SK-N-SH (cell line): Measurements from ENCODE around the gene IDH2. TPM values are rescaled to one million over a fixed set of nuclear protein-coding genes. Genes with fewer than 3 reads are reported as not detected.

Experiments used
- CTCF ChIA-PET: fragments of 300-600, 350-600 bp; formaldehyde crosslinking; extraction: SDS; loops from one replicate; lab custom pipeline; 2021; lab: Yijun Ruan, JAX
- POLR2A ChIA-PET: fragments of 350-600 bp; sonication (Branson Sonifier 250); formaldehyde crosslinking; extraction: SDS; loops from one replicate; lab custom pipeline; 2020; ENCODE audit warnings: antibody characterized with exemption, inconsistent platforms; lab: Yijun Ruan, JAX
- DNase-seq: peaks from one replicate; pipeline ENCODE4 v3.0.0; 2012
- H2AFZ ChIP-seq: fragments of 200-600 bp; sonication (generic); 2 replicates; pipeline ENCODE4 v1.8.1; 2016; ENCODE audit warnings: antibody characterized with exemption, mild to moderate bottlenecking, low read depth
- H3F3A ChIP-seq: fragments of 200-600 bp; sonication (generic); replicated peaks from 2 replicates; pipeline ENCODE3; 2016; ENCODE audit warnings: antibody characterized with exemption, mild to moderate bottlenecking; ENCODE audit not compliant: insufficient read depth
- H3K27ac ChIP-seq, 2 experiments: fragments of 200-500 bp in 1 of 2; fragments of 200-600 bp in 1 of 2; sonication (Bioruptor generic) in 1 of 2; sonication (generic), shearing (Covaris generic) in 1 of 2; 2 replicates each; pipeline versions ENCODE4 v1.5.1 to v1.6.1; 2014 to 2016; ENCODE audit warnings: low read depth in 2 of 2, inconsistent platforms in 1 of 2, low read length in 1 of 2, mild to moderate bottlenecking in 1 of 2, mixed read lengths in 1 of 2
- H3K27me3 ChIP-seq: fragments of 200-600 bp; sonication (generic), shearing (Covaris generic); 2 replicates; pipeline ENCODE4 v1.6.1; 2016; ENCODE audit warnings: mixed run types; ENCODE audit not compliant: insufficient read depth
- H3K36me3 ChIP-seq, 2 experiments: fragments of 200-500 bp in 1 of 2; fragments of 200-600 bp in 1 of 2; sonication (Bioruptor generic) in 1 of 2; sonication (generic) in 1 of 2; replicated peaks in 1 of 2; 2 replicates each; pipeline versions ENCODE3 to v1.5.1; 2014 to 2016; ENCODE audit warnings: low read length in 1 of 2, mild to moderate bottlenecking in 1 of 2; ENCODE audit not compliant: insufficient read depth in 2 of 2, control insufficient read depth in 1 of 2
- H3K4me1 ChIP-seq, 2 experiments: fragments of 200-500 bp in 1 of 2; fragments of 200-600 bp in 1 of 2; sonication (Bioruptor generic) in 1 of 2; sonication (generic), shearing (Covaris generic) in 1 of 2; 2 replicates each; pipeline versions ENCODE4 v1.5.1 to v1.6.1; 2014 to 2016; ENCODE audit warnings: low read depth in 1 of 2, low read length in 1 of 2, mixed run types in 1 of 2; ENCODE audit not compliant: insufficient read depth in 2 of 2, control insufficient read depth in 1 of 2
- H3K4me2 ChIP-seq: fragments of 200-600 bp; sonication (generic), shearing (Covaris generic); 2 replicates; pipeline ENCODE4 v1.6.1; 2017; ENCODE audit warnings: mixed run types
- H3K4me3 ChIP-seq, 2 experiments: fragments of 200-500 bp in 1 of 2; fragments of 200-600 bp in 1 of 2; sonication (Bioruptor generic) in 1 of 2; sonication (generic), shearing (Covaris generic) in 1 of 2; 2 replicates each; pipeline versions ENCODE4 v1.5.1 to v1.8.1; 2014 to 2016; ENCODE audit warnings: low read depth in 2 of 2, inconsistent platforms in 1 of 2, low read length in 1 of 2, mild to moderate bottlenecking in 1 of 2, mixed read lengths in 1 of 2, moderate library complexity in 1 of 2
- H3K79me2 ChIP-seq: fragments of 200-600 bp; sonication (generic); 2 replicates; pipeline ENCODE4 v1.8.1; 2017; ENCODE audit warnings: mild to moderate bottlenecking; ENCODE audit not compliant: insufficient read depth
- H3K9ac ChIP-seq: fragments of 200-600 bp; sonication (generic); 2 replicates; pipeline ENCODE4 v1.6.1; 2017; ENCODE audit warnings: mixed run types
- H3K9me2 ChIP-seq: fragments of 200-600 bp; sonication (generic); 2 replicates; pipeline ENCODE4 v1.6.1; 2017; ENCODE audit warnings: mixed run types
- H3K9me3 ChIP-seq: fragments of 200-600 bp; sonication (generic); 2 replicates; pipeline ENCODE4 v1.6.1; 2017; ENCODE audit warnings: mixed run types, mild to moderate bottlenecking, moderate library complexity
- H4K20me1 ChIP-seq: fragments of 200-600 bp; sonication (generic); 2 replicates; pipeline ENCODE4 v1.6.1; 2017; ENCODE audit warnings: mild to moderate bottlenecking, mixed run types; ENCODE audit not compliant: insufficient read depth
- CHD2 ChIP-seq: fragments of 150-350 bp; IDR thresholded peaks from 2 replicates; pipeline ENCODE4 v1.6.1; 2018; ENCODE audit warnings: low read length; ENCODE audit not compliant: partially characterized antibody
- FOSL2 ChIP-seq: IDR thresholded peaks from 2 replicates; pipeline ENCODE4 v1.4.0; 2012; ENCODE audit warnings: low read depth, mild to moderate bottlenecking, moderate library complexity, borderline replicate concordance
- FOXM1 ChIP-seq: IDR thresholded peaks from 2 replicates; pipeline ENCODE4 v1.4.0; 2012; ENCODE audit warnings: low read depth, mild to moderate bottlenecking
- GABPA ChIP-seq: IDR thresholded peaks from 2 replicates; pipeline ENCODE4 v1.4.0; 2012; ENCODE audit warnings: low read depth, mild to moderate bottlenecking
- IRF3 ChIP-seq: fragments of 150-350 bp; IDR thresholded peaks from 2 replicates; pipeline ENCODE4 v1.6.1; 2016; ENCODE audit warnings: mild to moderate bottlenecking, low read depth, low read length
- JUND ChIP-seq: IDR thresholded peaks from 2 replicates; pipeline ENCODE4 v1.4.0; 2012
- RCOR1 ChIP-seq: fragments of 150-350 bp; IDR thresholded peaks from 2 replicates; pipeline ENCODE4 v1.6.1; 2017; ENCODE audit warnings: antibody characterized with exemption, low read length
- RFX5 ChIP-seq: IDR thresholded peaks from 2 replicates; pipeline ENCODE4 v1.6.1; 2012; ENCODE audit warnings: mild to moderate bottlenecking, improper control_type of control experiment, low read length
- RXRA ChIP-seq: IDR thresholded peaks from 2 replicates; pipeline ENCODE4 v1.4.0; 2012; ENCODE audit warnings: low read depth, mild to moderate bottlenecking, borderline replicate concordance
- TAF1 ChIP-seq: IDR thresholded peaks from 2 replicates; pipeline ENCODE4 v1.6.1; 2012; ENCODE audit warnings: low read depth, mild to moderate bottlenecking, low read length, moderate library complexity, borderline replicate concordance
- ZBTB33 ChIP-seq: IDR thresholded peaks from 2 replicates; pipeline ENCODE4 v1.4.0; 2012; ENCODE audit warnings: low read depth, borderline replicate concordance
- WGBS: methylation state at CpG from one replicate; pipeline ENCODE4 v1.1.6; 2017; ENCODE audit warnings: low lambda C conversion rate; 5-methylcytosine and 5-hydroxymethylcytosine counted together
- polyA plus RNA-seq, 3 experiments: library from polyadenylated mRNA; depleted of rRNA; stranded (reverse); fragments of >200 nt; gene quantifications; 2 replicates each; pipeline ENCODE4 v1.2.3, GENCODE V29; 2012

IDH2 gene
- polyA plus RNA-seq, 1 of the 3 experiments (the other 2 are of a cell fraction), result 25.2 TPM

- 96% methylated on average over 11 of the region's 27 CpGs for WGBS
- CTCF ChIA-PET, result no interaction called here
- H3K4me3 ChIP-seq, result no peak overlapping the region
These were observed 59.3 kb downstream of the IDH2 start for GRCh38 chr15:90042766-90043529.

GRCh38 chr15:90042356-90042755, 59.9 kb downstream of the IDH2 start:
- CTCF ChIA-PET, result no interaction called here
- no peak for DNase-seq
- H4K20me1 ChIP-seq, result no peaks in the 10 kb centered on the region
- no peak overlapping the region for H3K9ac ChIP-seq
- H3F3A ChIP-seq, result no peaks in the 10 kb centered on the region
- 93% methylated on average over 12 of the region's 12 CpGs for WGBS
- POLR2A ChIA-PET, result interaction anchor here (0.6 to 1.0 kb wide), 2 partner anchors 19 to 422 kb away, joined by 4 read pairs; no protein-coding TSS in a partner anchor
- H3K36me3 ChIP-seq, result no peaks in the 10 kb centered on the region
- H3K27ac ChIP-seq, result no peak overlapping the region
- H3K79me2 ChIP-seq, result no peaks in the 10 kb centered on the region
- H3K4me1 ChIP-seq, result peaks cover 9 to 18% of the 10 kb centered on the region in 2 experiments; a peak in 2 of 4 replicates
- no peaks in the 10 kb centered on the region for H3K9me3 ChIP-seq
- TF ChIP-seq JUND, result no peak
- no peak for TF ChIP-seq FOSL2
- no peak overlapping the region for H3K4me3 ChIP-seq
- no peak overlapping the region for H2AFZ ChIP-seq
- no peaks in the 10 kb centered on the region for H3K9me2 ChIP-seq
- H3K4me2 ChIP-seq, result no peak overlapping the region
- no peaks in the 10 kb centered on the region for H3K27me3 ChIP-seq

More at GRCh38 chr15:90042766-90043529, 59.3 kb downstream of the IDH2 start:
- POLR2A ChIA-PET, result no interaction called here
- DNase-seq, result no peak
- H3K27me3 ChIP-seq, result no peaks in the 10 kb centered on the region
- no peaks in the 10 kb centered on the region for H3F3A ChIP-seq
- no peak overlapping the region for H2AFZ ChIP-seq
- H3K79me2 ChIP-seq, result no peaks in the 10 kb centered on the region
- no peaks in the 10 kb centered on the region for H3K9me2 ChIP-seq
- peaks cover 3 to 13% of the 10 kb centered on the region in 2 experiments; a peak in 2 of 4 replicates for H3K4me1 ChIP-seq
- TF ChIP-seq IRF3, result no peak
- no peak for TF ChIP-seq ZBTB33
- no peak for TF ChIP-seq RFX5
- no peak for TF ChIP-seq CHD2
- TF ChIP-seq TAF1, result no peak
- no peak for TF ChIP-seq FOXM1
- no peak for TF ChIP-seq GABPA
- TF ChIP-seq RCOR1, result no peak
- TF ChIP-seq RXRA, result no peak
- no peak overlapping the region for H3K27ac ChIP-seq
- no peak overlapping the region for H3K9ac ChIP-seq
- H3K4me2 ChIP-seq, result no peak overlapping the region
- H3K36me3 ChIP-seq, result no peaks in the 10 kb centered on the region
- H3K9me3 ChIP-seq, result no peaks in the 10 kb centered on the region
- no peaks in the 10 kb centered on the region for H4K20me1 ChIP-seq
